HT-29 (cell line): ENCODE measurements around the gene EVPLL. TPM values are rescaled to one million over a fixed set of nuclear protein-coding genes. Genes with fewer than 3 reads are reported as not detected.
"Not testable (repeated sequence)": the region's sequence is repeated elsewhere in the genome, so short reads cannot be mapped to it uniquely, and the experiment has no call there.

ENCODE experiments used
- DNase-seq: peaks from one replicate; pipeline ENCODE4 v3.0.0-alpha.2; 2015; ENCODE audit warnings: low spot score
- small RNA-seq: library from RNA; depleted of rRNA; stranded (forward); fragments of <200 nt; gene quantifications from one replicate; pipeline ENCODE3, GENCODE V24; 2014
- total RNA-seq: library from RNA; depleted of rRNA; stranded (reverse); fragments of >200 nt; shearing (Covaris generic); gene quantifications from 2 replicates; pipeline ENCODE4 v1.2.3, GENCODE V29; 2014; rRNA removed

The EVPLL gene
- total RNA-seq, 1 experiment from 2014 or later: 0.13 TPM

DNA sequence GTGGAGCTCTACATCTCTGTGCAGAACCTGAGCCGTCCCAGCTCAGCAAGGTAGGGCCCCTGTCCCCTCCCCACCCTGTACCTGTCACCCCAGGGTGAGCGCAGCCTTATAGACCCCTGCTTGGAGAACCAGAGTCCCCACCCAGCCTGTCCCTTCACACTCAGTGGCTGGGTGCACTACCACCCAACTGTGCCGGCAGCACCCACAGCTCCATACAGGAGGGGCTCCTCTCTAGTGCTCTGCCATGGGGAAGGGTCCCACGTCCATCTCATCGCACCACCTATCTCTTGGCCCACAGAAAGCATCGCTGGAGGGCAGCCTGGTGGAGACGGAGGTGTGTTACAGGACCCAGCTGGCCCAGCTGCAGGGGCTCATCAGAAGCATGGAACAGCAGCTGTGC is 45.4 kb downstream of the EVPLL start:
- not testable (repeated sequence) for DNase-seq

DNA sequence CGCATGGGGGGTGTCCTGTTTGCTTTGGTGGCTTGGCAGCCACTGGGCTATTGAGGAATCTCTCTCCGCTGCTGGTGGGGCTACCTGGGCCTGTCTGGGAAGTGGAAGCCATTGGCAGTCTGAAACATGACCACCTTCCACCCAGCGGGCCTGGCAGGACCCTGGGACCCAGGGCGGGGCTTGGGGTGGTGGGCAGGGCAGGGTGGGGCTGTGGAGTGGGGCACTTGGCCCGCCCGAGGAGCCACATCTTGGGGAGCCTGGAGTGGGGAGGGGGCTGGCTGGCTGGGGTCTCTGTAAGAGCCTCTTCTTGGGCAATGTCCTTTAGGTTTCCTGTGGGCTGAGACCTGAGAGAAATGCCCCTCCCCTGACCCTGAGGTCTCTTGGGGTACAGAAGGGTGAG is 48.0 kb downstream of the EVPLL start:
- DNase-seq: not testable (repeated sequence)

DNA sequence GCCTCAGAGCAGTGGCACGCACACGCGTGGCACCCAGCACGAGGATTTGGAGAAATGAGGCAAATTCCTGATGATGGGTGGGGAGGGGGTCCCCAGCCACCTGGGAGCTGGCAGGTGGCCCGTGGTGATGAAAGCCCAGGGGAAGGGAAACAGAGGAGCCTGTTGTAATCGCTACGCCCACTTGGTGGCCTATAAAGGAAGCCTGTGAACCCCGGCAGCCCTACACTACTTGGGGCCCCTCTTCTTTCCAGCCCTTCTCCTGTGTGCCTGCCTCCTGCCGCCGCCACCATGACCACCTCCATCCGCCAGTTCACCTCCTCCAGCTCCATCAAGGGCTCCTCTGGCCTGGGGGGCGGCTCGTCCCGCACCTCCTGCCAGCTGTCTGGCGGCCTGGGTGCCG is 49.1 kb downstream of the EVPLL start:
- DNase-seq: not testable (repeated sequence)

DNA sequence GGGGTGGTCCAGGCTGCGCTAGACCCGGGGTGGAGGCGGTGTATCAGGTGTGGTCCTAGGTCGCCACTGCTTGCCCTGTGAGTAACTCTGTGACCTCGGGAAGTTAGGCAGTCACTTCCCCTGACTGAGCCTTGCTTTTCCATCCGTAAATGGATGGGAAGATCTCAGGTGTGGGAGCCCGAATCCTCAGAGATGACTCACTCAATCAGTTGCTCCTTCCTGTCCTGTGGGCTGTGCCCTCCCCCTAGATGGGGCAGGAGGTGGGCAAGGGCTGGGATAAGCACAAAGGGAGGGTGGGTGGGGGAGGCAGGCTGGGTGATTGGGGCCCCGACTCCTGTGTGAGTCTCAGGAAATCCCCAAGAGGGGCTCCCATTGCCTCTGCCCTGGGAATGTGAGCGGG is 54.6 kb downstream of the EVPLL start:
- not testable (repeated sequence) for DNase-seq

Small RNAs within 50 kb of the gene (small RNA-seq; reads per million reads assigned to genes)
- gene AL353997.5 (not detected), gene YWHAEP2 (not detected)

Other genes with a start within 250 kb of the EVPLL start
- 74.4 and 75.8 TPM in 2 replicates for gene ALKBH5, start 193.9 kb upstream of the EVPLL start, total RNA-seq
- gene LLGL1, start 152.1 kb upstream of the EVPLL start, total RNA-seq: 33.2 and 35.0 TPM in 2 replicates
- gene FLII, start 119.0 kb upstream of the EVPLL start, total RNA-seq: 265 and 291 TPM in 2 replicates
- gene MIEF2, start 117.1 kb upstream of the EVPLL start, total RNA-seq: 23.4 and 26.8 TPM in 2 replicates
- gene TOP3A, start 62.8 kb upstream of the EVPLL start, total RNA-seq: 19.2 and 21.8 TPM in 2 replicates
- gene SMCR8, start 62.5 kb upstream of the EVPLL start, total RNA-seq: 8.8 and 10.7 TPM in 2 replicates
- gene SHMT1, start 14.2 kb upstream of the EVPLL start, total RNA-seq: 62.7 and 62.9 TPM in 2 replicates
- gene LGALS9C, start 99.0 kb downstream of the EVPLL start, total RNA-seq: 0.10 TPM in 1 of 2 replicates, not detected in the other